Activated CD4-positive, CD25-positive, alpha-beta regulatory T cell treated with anti-CD3 and anti-CD28 coated beads, Interleukin-2, amount 50 U/mL, for 72 hours (primary cell): Measurements from ENCODE around the gene ATP1B3.
"Not testable (repeated sequence)": the region's sequence is repeated elsewhere in the genome, so short reads cannot be mapped to it uniquely, and the experiment has no call there.

ENCODE experiments used
- DNase-seq: peaks from one replicate; pipeline ENCODE4 v3.0.0; 2021

ATP1B3 gene

DNA sequence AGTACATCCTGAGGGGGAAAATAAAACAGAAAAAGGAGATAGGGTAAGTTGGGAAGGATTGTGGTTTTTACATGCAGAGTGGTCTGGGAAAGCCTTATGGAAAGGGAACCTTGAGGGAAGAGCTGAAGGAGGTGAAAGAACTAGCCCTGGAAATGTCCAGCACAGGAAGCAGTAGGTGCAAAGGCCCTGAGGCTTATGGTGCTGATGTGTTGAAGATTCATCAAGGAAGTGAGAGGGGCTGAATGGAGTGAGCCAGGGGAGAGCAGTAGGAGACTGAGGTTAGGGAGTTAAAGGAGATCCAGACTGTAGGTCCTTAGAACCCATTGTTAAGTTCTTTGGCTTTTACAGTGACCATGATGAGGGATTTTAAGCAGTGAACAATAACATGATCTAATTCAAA, 33.0 kb downstream of the ATP1B3 start:
- no peak for DNase-seq

- not testable (repeated sequence) for DNase-seq
Observed at GRCh38 chr3:141909986-141910385, 33.5 kb downstream of the ATP1B3 start.

GRCh38 chr3:141913150-141913811, 36.8 kb downstream of the ATP1B3 start:
- no peak for DNase-seq

- no peak for DNase-seq
Observed at GRCh38 chr3:141914311-141914710, 37.9 kb downstream of the ATP1B3 start.

GRCh38 chr3:141915016-141915415, 38.6 kb downstream of the ATP1B3 start:
- DNase-seq, result no peak

DNA sequence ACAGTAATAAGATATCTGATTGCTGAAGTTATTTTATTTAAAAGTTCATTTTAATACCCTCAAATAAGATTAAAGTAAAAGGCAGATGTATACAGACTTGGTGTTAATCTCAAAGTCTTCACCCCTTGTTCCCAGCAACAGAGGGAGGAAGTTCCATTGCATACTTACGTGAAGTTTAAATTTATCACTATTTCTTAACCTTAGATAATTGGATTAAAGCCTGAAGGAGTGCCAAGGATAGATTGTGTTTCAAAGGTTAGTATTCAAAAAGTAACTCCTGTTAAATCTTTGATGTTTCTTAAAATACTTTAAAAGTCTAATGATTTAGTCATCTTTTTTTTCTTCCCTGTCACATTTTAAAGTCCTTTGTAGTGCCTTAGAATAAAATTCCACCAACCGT, 39.3 kb downstream of the ATP1B3 start:
- no peak for DNase-seq

- no peak for DNase-seq
Observed at GRCh38 chr3:141920701-141921100, 44.3 kb downstream of the ATP1B3 start.

- DNase-seq, result no peak
Observed at GRCh38 chr3:141921316-141921715, 44.9 kb downstream of the ATP1B3 start.

DNA sequence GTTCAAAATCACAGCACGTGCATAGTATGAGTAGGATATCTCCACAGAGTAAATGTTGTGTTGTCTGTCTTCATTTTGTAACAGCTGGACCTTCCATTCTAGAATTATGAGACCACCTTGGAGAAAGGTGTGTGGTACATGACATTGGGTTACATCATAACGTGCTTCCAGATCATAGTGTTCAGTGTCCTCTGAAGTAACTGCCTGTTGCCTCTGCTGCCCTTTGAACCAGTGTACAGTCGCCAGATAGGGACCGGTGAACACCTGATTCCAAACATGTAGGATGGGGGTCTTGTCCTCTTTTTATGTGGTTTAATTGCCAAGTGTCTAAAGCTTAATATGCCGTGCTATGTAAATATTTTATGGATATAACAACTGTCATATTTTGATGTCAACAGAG, 49.2 kb downstream of the ATP1B3 start:
- DNase-seq, result not testable (repeated sequence)

- DNase-seq, result no peak
Observed at GRCh38 chr3:141926929-141927328, 50.5 kb downstream of the ATP1B3 start.

DNA sequence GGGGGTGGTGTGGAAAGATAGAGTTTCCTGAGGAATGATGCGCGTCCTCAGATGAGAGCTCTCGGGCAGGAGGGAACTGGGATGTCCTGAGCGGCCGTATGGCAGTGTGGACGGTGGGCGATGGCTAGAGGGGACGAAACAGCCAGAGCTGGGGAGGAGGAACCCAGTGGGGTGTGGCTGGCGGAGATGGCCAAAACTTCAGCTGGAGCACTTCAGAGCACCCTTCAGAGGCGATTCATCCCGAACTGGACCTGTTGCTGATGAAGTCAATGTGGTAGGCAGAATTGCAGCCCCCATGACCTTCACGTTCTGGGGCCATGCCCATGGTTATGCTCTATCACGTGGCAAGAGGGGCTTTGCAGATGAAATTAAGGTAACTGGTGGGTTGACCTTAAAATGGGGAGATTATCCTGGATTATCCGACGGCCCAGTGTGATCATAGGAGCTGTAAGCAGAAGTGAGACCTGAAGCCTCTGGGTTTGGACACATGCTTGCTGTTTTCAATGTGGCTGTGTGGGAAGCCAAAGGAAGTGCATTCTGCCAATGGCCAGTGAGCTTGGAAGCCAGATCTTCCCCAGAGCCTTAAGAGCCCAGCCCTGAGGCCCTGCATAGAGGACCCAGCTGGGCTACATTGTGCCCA, 52.3 kb downstream of the ATP1B3 start:
- DNase-seq, result no peak

GRCh38 chr3:141929341-141929995, 53.0 kb downstream of the ATP1B3 start:
- DNase-seq, result no peak

- no peak for DNase-seq
Observed at GRCh38 chr3:141930801-141931200, 54.4 kb downstream of the ATP1B3 start.

- DNase-seq, result no peak
Observed at GRCh38 chr3:141933421-141934300, 57.2 kb downstream of the ATP1B3 start.

DNA sequence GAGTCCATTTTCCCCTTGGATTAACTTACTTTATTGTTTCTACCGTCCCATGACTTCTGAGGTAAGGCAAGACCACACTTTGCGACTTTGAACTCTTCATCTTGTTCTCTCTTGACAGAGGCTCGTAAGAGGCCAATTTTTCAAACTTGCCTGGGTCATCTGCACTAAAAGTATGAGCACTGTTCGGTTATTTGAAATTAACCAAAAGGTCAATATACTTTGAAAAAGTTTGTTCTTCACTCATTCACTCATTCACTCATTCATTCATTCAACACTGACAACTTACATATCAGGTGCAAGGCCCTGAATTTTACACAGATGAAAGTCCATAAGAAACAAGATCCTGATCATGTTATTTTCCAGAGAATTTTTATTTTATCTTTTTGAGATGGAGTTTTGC, 57.9 kb downstream of the ATP1B3 start:
- DNase-seq, result no peak

GRCh38 chr3:141938011-141938500, 61.6 kb downstream of the ATP1B3 start:
- no peak for DNase-seq

DNA sequence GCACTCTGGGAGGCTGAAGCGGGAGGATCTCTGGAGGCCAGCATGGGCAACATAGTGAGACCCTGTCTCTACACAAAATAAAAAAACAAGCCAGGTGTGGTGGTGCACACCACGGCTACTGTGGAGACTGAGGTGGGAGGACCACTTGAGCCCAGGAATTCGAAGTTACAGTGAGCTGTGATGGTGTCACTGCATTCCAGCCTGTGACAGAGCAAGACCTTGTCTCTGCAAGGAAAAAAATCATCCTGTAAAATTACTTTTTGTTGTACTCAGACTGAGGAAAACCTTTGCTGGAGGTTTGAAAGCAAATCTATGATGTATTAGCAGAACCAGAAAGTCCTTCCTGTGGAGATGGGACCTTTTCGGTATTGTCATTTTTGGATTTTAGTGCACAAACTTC, 63.3 kb downstream of the ATP1B3 start:
- no peak for DNase-seq

- DNase-seq, result no peak
Observed at GRCh38 chr3:141940194-141940776, 63.8 kb downstream of the ATP1B3 start.

DNA sequence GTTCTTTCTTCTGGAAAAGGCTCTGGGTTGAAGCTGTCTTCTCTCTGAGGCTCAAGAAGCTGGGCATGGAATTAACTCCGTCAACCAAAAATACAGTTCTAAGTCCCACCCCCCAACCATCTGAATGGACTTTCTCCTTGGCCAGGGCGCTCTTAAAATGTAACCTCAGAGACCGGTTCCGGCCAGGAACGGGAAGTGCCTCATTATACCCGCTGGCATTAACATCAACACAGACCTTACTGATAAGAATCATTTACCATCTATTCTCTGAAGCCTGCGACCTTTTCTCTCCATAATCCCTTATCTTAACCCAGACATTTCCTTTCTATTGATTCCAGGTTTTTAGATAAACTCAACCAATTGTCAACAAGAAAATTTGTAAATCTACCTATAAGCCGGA, 64.7 kb downstream of the ATP1B3 start:
- DNase-seq, result no peak

DNA sequence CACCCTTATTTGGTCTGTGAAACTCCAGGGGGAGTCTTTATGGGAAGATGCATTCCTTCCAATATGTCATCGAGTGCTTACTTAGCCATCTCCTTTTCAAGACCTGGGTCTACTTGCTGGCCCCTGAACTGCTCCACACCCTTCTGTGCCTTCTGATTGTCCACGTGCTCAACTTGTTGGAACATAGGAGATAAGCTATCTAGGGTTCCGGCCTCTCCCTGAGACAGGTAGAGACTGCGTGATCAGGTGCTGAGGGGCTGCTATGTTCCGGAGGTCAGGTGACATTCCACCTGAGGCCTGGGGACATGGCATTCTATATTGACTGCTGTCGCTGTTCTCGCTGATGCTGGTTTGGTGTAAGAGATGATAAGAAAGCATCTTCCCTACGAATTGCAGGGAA, 65.6 kb downstream of the ATP1B3 start:
- no peak for DNase-seq

DNA sequence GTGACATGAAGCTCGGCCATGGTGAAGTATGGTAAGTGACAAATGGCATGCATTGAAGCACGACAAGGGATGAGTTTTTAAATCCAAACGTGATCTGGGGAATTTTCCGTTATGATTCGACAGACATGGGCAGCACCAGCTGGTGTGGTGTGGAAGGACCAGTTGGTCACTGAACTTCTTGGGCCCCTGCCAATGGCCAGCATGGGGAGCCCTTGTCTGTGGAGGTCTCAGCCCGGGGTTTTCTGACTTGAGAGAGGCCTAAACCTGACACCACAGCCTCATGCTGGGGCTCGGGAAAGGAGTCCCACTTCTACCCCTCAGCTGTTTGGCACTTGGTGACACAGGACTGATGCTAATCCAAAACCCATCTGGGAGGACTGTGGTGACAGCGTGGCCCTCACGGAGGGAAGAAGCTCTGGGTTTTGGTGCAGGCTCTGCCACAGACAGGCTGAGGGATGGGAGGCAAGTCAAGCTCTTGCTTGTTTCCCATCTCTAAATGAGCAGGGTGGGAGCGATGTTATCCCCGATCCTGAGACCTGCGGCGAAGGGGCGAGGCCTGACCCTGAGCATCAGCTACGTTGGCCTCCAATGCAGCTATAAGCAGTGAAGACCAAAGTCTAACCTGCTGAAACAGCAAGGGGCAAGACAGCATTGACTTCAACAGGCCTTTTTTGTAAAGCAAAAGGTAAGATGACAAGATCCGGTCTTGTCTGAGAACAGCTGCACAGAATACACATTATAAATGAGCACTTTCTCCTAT, 69.5 kb downstream of the ATP1B3 start:
- DNase-seq, result no peak

DNA sequence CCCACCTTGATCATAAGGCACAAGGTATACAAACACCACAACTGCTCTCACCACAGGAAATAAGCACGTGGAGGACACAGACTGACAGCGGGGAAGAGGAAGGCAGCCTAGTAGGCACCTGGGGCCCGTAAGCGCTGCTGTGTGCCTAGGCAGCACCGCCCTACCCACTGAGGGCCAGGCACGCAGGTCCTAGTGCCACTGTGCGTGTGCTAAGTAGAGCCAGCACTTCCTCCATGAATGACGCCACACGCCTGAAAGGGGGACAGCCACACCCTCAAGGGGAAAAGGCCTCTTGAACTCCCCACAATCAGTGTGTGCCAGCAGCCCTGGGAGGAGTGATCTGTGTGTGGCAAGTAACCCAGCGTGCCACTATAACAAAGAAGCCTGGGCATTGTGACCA, 73.0 kb downstream of the ATP1B3 start:
- no peak for DNase-seq
